HG03342 (cell line): ENCODE data around the gene IFT88.

Experiments used
- ATAC-seq: cut with Tn5 transposase; IDR thresholded peaks from one replicate; pipeline ENCODE4 v1.9.1; 2021; ENCODE audit warnings: mild to moderate bottlenecking, moderate library complexity; ENCODE audit not compliant: unreplicated experiment

Gene IFT88

DNA sequence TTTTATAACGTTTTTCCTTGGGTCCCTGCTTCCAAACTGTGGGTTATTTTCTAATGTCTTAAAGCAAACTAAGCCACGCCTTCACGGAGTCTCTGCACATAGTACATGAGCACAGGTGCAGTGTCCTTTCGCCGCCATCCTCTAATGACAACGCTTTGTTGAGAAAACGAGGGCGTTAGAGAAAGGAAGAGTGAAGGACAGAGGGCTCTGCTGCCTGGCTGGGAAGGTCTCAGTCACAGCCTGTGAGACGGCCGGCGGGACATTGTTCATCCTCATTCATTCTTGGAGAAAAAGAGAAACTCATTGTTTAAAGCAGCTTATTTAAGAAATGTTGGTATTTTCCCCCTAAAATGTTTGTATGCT is 146.0 kb downstream of the IFT88 start:
- ATAC-seq, result no peak

GRCh38 chr13:20713751-20714150 is 146.8 kb downstream of the IFT88 start:
- no peak for ATAC-seq

GRCh38 chr13:20714161-20714560 is 147.2 kb downstream of the IFT88 start:
- no peak for ATAC-seq

GRCh38 chr13:20714563-20715329 is 147.8 kb downstream of the IFT88 start:
- ATAC-seq, result no peak

DNA sequence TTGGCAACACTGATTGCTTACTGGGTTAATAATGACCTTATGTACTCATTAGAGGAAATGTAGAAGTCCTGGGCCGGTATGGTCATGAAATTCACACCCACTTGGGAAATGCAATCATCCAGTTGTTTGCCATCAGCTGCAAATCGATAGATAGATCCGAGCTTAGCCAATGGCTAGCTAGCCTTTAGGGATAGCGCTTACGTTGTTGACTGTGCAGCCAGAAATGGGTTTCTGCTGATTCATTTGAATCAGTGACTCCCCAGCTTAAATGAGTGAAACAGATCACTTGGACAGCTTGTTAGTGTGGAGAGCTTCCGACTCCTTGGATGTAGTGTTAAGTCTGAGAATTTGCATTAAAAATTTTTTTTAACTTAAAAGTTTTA is 148.4 kb downstream of the IFT88 start:
- no peak for ATAC-seq

DNA sequence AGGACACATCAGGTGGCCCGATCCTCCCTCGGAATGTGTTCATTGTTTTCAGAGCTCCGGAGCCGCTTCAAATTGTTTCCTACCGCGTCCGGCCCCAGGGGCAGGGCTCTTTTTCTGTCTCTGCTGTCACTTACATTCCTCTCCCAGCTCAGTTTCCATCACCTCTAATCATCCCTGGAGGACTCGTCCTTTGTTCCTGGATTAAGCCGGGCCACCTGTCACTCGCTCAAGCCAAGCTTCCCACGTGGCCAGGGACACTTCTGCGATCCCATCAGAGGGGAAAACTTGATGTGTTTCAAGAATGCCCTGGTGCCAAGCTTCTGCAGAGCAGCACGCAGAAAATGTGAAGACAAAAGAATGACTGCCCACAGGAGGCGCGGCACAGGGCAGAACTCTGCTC is 150.0 kb downstream of the IFT88 start:
- no peak for ATAC-seq

DNA sequence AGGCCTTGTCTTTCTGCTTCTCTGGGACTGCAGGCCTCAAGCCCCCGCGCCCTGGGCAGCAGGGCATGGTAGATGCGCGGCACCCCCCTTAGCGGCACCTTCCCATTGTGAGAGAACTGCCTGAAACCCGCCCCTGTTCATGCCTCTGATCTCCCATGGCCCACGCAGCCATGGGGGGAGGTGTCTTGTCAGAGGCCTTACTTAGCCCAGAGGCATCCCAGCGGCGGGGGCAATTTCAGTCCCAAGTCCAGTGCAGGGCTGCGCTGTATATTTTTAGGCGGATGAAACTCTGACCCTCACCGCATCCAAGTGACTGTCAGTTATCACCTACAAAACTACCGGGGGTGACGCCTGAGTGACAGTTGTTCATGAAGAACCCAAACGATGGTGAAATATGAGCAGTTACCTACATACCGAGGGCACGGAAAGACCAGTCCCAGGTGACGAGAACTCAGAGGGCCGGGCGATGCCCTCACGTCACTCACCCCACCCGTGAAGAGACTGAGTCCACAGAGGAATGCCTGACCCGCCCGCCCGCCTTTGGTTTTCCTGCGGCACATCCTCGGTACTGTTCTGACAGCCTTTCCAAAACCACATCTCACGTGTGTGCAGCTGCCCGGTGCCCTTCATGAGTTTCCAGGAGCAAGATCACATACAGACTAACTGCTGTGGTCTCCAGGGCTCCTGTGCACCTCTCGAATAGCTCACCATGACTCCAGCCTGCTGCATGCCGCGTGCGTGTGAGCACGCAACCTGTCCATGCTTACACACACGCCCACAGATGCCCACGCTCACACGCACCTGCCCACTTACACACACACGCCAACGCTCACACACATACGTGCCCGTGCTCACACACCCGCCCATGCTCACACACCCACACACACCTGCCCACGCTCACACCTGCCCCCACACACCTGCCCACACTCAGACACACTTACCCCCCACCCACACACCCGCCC is 150.9 kb downstream of the IFT88 start:
- no peak for ATAC-seq

DNA sequence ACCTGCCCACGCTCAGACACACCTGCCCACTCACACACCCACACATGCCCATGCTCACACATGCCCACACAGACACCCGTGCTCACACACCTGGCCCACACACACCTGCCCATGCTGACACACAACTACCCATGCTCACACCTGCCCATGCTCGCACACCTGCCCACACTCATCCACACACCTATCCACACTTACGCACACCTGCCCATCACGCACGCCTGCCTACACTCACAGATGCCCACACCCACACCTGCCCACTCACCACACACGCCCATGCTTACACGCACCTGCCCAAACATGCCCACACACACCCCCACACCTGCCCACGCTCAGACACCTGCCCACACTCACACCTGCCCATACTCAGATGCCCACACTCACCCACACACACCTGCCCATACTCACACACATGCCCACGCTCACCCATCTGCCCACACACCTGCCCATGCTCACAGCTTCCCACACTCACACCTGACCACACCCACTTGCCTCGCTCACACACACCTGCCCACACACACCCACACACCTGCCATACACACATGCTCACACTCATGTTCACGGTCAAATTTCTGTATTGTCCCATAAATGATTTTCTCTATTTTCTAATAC is 152.1 kb downstream of the IFT88 start:
- no peak for ATAC-seq

DNA sequence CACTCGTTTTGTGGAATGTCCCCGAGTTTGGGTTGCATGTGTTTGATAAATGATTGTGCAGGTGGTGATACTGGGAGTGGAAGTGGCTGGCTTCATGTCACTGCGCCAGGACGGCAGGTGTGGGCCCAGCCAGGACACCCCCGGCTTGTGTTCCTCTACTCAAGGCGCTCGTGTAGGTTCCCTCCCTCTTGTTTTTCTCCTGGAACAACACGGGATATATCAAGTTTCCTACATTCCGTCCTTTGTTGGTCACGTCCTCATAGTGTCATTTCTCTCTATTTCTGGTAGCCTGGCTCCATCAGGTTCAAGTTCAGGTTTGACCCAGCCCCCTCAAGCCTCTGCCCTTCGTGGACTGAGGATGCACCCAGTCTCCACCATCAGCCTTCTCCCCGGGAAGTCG is 152.8 kb downstream of the IFT88 start:
- ATAC-seq, result no peak

DNA sequence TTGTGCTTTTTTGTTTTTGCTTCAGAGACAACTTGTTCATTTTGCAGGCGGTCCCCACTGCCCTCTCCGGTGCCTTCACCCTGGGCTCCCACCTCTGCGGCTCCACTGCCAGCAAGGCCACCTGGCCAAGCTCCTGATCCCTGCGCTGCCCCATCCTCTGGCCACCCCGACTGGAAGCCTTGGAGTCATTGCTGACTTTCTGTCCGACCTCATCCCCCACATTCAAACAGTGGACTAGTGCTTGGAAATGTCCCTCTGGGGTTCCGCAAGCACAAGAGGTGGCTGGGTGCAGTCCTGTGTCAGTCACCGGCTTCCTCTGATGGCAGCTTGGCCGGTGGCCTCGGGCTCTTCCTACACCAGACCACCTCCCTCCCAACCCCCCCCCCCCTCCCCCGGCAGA is 153.5 kb downstream of the IFT88 start:
- no peak for ATAC-seq

GRCh38 chr13:20721058-20721453 is 154.1 kb downstream of the IFT88 start:
- no peak for ATAC-seq

DNA sequence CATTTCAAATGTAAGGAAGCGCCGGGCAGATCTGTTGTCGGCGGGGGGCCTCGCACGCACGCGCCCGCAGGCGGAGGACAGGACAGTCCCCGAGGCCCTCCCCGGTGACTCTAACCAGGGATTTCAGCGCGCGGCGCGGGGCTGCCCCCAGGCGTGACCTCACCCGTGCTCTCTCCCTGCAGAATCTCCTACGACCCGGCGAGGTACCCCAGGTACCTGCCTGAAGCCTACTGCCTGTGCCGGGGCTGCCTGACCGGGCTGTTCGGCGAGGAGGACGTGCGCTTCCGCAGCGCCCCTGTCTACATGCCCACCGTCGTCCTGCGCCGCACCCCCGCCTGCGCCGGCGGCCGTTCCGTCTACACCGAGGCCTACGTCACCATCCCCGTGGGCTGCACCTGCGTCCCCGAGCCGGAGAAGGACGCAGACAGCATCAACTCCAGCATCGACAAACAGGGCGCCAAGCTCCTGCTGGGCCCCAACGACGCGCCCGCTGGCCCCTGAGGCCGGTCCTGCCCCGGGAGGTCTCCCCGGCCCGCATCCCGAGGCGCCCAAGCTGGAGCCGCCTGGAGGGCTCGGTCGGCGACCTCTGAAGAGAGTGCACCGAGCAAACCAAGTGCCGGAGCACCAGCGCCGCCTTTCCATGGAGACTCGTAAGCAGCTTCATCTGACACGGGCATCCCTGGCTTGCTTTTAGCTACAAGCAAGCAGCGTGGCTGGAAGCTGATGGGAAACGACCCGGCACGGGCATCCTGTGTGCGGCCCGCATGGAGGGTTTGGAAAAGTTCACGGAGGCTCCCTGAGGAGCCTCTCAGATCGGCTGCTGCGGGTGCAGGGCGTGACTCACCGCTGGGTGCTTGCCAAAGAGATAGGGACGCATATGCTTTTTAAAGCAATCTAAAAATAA is 154.7 kb downstream of the IFT88 start:
- no peak for ATAC-seq

GRCh38 chr13:20727856-20728255 is 160.9 kb downstream of the IFT88 start:
- ATAC-seq, result no peak

DNA sequence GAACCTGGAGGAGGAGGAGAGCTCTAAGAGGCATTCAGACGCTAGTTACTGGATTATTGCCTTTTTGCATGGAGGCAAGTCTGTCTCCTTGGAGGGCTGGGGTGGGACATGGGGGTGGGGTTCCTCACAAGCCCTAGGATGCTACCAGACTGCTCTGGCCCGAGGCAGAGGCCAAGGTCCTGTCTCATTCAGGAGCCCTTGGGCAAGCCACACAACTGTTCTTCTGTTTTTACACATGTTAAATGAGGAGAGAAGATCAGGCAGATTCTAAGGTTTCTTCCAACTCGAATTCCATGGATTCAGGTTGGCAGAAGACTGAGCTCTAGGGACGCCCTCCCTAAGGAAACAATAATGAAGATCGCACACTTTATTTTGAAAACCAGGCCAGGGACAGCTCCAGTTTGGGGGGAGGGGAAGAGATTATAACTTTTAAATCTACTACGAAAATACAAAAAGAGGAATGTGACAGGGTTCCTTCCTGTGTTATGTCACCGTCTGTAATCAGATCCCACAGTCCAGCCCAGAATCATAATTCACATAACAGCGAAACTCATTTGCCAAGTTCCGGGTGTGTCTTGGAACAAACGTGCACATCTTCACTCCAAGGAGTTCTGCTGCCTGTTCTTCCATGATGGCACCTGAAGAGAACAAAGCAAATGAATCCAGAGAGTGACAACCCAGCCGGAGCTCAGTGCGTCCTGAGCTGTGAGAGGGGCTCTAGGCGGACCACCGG is 161.8 kb downstream of the IFT88 start:
- no peak for ATAC-seq

DNA sequence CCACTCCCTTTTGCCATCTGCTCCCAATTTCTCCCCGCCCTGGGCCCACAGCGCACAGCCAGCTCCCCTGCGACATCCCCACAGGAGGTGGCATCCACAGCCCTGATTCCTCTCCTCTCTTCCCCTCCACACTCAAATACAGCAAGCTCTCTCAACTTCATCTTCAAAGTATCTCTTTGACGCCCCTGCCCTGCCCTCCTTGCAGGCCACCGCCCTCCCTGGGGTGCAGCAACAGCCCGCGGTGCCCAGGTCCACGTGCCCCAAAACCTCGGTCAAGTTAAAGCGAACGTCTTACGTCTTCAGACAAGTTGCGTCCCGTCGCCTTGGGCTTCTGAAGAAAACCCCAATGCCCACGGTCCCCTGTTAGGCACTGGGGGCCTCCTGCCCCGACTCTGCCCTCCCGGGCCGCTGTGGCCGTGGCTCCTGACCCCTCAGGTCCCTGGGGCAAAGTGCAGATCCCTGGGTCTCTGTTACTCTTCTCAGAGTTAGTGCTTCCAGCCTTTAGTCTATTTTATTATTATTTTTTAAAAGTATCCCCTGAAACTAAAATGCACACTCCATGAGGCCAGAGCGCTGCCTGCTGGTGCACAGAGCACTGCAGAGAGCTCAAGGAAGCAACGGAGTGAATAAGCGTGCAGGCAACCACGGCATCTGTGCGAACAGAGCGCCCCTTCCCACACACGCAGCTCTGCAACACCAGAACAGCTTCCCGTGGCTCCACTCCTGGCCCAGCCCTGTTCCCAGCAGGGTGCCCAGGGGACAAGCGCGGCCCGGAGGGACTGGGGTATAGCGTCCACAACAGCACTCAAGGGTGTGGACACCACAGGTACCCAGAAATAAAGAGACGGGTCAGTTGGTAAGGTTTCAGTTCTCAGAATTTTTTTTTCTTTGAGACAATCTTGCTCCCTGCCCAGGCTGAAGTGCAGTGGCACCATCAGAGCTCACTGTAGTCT is 163.0 kb downstream of the IFT88 start:
- no peak for ATAC-seq

GRCh38 chr13:20738616-20739015 is 171.7 kb downstream of the IFT88 start:
- ATAC-seq, result no peak

DNA sequence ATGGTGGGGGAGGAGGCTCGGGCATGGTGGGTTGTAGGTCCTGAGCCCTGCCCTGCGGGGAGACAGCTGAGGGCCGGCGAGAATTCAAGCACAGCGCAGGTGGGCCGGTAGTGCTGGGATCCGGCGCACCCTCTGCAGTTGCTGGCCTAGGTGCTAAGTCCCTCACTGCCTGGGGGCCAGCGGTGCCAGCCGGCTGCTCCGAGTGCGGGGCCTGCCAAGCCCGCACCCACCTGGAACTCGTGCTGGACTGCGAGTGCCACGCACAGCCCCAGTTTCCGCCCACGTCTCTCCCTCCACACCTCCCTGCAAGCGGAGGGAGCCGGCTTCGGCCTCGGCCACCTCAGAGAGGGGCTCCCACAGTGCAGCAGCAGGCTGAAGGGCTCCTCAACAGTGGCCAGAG is 173.1 kb downstream of the IFT88 start:
- ATAC-seq, result no peak
